ENCODE measurements around the gene MAP4K4.
A peak's percentile ranks its signal among the peaks of the same experiment; 100 is the strongest.

The MAP4K4 gene

GRCh38 chr2:101870444-101870843 is 172.9 kb downstream of the MAP4K4 start:
- no peak for DNase-seq (ENCODE audit: low read depth in 2 of 2)

GRCh38 chr2:101871480-101871879 is 174.0 kb downstream of the MAP4K4 start:
- DNase-seq (ENCODE audit: low read depth in 2 of 2), result no peak

DNA sequence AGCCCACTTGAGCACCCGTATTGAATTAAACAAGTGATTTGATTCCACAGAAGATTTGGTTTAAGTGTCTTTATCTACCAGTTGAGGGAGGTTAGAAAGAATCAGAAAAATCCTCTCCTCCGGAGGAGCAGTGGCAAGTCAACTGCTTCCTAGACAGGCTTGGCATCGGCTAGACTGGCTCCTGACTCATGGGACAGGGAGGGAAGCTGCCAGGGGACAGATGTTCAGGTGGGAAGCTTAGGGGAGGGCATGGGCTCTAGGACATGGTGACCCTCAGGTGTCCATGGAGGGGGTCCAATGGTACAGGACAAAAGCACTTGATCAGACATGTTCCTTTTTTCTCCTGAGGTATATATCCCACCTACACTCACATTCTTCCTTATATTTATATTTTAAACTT is 175.0 kb downstream of the MAP4K4 start:
- no peak for DNase-seq (ENCODE audit: low read depth in 2 of 2)

DNA sequence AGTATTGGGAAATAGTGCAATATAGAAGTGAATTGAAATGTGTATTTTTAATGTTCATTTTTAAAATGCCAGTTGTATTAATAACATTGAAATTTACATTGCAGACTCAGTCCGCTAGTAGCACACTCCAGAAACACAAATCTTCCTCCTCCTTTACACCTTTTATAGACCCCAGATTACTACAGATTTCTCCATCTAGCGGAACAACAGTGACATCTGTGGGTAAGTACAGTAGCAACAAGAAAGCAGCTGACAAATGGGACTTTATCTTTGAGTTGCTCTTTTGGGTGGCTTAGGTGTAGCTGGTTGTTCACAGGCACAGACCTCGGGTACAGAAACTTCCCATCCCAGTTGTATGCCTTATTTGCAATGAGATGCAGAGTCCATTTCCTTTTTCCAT is 176.0 kb downstream of the MAP4K4 start:
- no peak for DNase-seq (ENCODE audit: low read depth in 2 of 2)

DNA sequence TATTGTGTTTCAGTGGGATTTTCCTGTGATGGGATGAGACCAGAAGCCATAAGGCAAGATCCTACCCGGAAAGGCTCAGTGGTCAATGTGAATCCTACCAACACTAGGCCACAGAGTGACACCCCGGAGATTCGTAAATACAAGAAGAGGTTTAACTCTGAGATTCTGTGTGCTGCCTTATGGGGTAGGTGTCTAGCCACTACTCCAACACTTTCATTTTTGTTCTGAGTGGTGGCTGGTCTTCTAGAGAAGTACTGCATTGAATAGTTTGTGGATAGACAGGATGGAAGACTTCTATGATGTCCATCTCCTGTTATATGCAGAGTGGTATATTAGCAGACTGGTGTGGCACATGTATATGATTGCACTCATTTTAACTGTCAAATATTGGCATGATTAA is 176.6 kb downstream of the MAP4K4 start:
- DNase-seq (ENCODE audit: low read depth in 2 of 2), result no peak

DNA sequence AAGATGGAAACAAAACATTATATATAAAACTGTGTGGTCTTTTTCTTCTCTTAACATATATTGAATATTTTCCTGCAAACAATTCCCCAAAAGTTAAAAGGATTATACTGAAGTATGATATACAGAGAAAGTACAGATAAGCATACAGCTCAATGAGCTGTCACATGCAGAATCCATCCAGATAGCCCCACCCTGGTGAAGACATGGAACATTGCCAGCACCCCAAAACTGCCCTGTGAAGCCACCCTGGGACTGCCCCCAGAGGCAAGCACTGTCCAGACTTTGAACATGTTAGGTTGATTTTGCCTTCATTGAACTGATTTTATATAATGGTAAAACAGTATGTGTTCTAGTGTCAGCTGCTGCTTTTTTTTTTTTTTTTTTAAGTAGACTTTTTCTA is 182.0 kb downstream of the MAP4K4 start:
- DNase-seq (ENCODE audit: low read depth in 2 of 2), result no peak

DNA sequence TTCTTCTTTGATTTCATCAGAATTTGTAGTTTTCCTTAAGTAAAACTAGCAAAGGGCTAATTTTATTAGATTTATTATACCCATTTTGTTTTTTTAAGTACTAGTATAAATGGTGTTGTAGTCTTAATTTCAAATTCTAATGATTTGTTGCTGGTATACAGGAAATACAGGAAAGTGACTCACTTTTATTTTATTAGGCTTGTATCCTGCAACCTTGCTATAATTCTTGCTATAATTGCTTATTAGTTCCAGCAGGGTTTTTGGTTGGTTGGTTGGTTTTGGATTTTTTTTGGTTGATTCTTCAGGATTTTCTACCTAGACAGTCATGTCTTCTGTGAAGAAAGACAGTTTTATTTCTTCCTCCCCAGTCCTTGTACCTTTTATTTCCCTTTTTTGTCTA is 183.6 kb downstream of the MAP4K4 start:
- no peak for DNase-seq (ENCODE audit: low read depth in 2 of 2)

GRCh38 chr2:101882769-101883307 is 185.3 kb downstream of the MAP4K4 start:
- no peak for DNase-seq (ENCODE audit: low read depth in 2 of 2)

- DNase-seq (ENCODE audit: low read depth in 2 of 2), result peak; percentile 9 to 13
Measured at GRCh38 chr2:101883860-101884259, 186.4 kb downstream of the MAP4K4 start.

DNA sequence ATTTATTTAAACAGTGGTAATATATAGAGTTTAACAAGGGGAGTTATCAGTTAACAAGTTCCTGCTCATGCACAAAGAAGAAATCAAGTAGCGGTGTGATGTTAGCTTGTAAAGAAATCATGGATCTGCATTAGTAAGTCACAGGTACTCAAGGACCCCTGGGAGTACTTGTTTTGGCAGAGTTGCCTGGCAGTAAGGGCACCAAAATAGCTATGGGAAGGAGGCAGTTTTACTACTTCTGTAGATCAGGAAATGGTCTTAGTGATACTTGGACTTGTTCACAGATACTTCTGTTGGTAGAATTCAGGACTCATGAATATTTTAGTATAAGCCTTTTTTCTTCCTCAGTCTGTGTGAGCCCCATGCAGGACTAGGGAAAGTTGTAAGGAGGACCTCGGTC is 186.9 kb downstream of the MAP4K4 start:
- DNase-seq (ENCODE audit: low read depth in 2 of 2), result no peak

DNA sequence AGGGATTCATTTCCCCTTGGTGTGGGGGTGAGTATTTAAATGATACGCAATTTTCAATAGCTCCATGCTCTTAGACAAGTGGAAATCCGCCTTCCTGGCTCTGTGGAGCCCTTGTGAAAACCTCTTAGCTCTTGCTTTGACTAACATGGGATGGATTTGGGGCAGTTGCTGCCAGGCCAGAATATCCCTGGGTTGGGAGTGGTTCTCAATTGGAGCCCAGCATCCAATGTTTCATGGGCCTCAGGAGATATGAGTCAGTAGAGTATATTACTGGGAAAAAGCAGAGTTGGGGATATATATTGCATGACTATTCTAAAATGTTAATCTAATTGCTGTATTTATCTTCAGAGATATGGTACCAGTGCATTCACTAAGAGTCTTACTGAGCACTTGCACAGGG is 189.8 kb downstream of the MAP4K4 start:
- peak in 1 of 2 experiments; percentile 12 for DNase-seq (ENCODE audit: low read depth in 2 of 2)

DNA sequence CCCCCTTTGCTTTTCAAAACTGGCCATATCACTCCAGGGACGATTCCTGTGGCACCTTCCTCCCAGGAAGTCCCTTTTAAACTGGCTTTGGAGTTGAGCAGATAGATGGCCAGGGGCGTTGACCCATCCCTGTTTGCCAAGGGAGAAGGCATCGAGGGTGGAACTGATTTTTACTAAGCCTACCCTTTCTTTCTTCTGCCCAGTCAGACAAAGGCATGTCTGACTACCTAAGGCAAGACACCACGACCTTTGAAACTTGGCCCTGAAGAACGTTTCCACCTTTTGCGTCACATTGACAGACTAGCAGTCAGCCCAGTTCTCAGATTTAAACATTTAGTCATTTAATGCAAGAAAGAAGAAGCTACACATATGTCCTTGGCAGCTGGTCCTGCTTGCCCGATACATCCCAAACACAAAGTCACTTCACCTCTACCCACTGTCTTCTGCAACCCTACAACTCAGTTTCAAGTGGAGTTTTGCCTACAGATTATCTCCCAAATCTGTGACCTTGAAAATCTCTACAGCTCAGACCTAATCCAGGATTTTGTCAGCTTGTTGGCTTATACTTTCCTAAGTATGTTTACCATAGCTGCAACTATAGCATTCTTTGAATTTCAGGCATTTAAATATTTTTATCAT is 192.1 kb downstream of the MAP4K4 start:
- DNase-seq (ENCODE audit: low read depth in 2 of 2), result no peak

DNA sequence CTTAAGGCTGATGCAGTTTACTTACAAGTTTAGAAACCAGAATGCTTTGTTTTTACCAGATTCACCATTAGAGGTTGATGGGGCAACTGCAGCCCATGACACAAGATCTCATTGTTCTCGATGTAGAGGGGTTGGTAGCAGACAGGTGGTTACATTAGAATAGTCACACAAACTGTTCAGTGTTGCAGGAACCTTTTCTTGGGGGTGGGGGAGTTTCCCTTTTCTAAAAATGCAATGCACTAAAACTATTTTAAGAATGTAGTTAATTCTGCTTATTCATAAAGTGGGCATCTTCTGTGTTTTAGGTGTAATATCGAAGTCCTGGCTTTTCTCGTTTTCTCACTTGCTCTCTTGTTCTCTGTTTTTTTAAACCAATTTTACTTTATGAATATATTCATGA is 194.9 kb downstream of the MAP4K4 start:
- DNase-seq (ENCODE audit: low read depth in 2 of 2), result no peak

- no peak for DNase-seq (ENCODE audit: low read depth in 2 of 2)
Measured at GRCh38 chr2:101893681-101894381, 196.3 kb downstream of the MAP4K4 start.

DNA sequence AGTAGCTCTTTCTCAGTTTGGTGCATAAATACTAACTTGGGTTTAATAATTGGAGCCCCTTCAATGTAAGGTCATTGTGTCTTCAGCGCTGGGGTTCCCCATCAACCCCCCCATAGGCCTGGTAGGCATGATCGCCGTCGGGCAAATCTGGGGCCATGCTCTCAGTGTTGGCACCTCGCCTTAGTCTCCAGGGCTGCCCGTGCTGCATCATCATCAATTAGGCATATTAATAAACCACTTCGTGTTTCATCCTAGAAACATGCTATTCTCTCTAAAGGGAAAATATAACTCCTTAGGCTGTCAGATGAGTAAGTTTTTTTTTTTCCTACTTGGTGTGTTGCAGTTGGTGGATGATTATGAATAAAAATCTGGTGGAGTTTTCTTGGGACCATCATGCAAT is 197.5 kb downstream of the MAP4K4 start:
- no peak for DNase-seq (ENCODE audit: low read depth in 2 of 2)

GRCh38 chr2:101895819-101896322 is 198.4 kb downstream of the MAP4K4 start:
- DNase-seq (ENCODE audit: low read depth in 2 of 2), result no peak

GRCh38 chr2:101897301-101897700 is 199.8 kb downstream of the MAP4K4 start:
- DNase-seq (ENCODE audit: low read depth in 2 of 2), result no peak

DNA sequence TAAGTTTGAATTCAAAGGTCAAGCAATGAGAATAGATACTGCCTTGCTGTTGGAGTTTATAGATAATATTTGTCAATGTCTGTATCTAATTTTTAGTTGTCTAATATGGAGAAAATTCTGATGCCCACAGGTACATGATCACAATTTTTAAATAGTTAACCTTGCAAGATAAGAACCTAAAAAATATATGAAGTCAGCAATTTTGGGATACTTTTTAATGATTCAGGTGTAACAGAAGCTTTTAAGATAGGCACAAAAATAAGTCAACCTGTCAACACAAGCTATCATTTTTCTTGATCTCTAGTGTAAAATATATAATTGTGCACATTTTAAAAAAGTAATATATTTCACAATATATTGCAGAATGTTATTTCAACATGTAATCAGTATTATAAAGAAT is 201.8 kb downstream of the MAP4K4 start:
- DNase-seq (ENCODE audit: low read depth in 2 of 2), result no peak

- no peak for DNase-seq (ENCODE audit: low read depth in 2 of 2)
Measured at GRCh38 chr2:101899871-101900270, 202.4 kb downstream of the MAP4K4 start.

- DNase-seq (ENCODE audit: low read depth in 2 of 2), result no peak
Measured at GRCh38 chr2:101900375-101900774, 202.9 kb downstream of the MAP4K4 start.

DNA sequence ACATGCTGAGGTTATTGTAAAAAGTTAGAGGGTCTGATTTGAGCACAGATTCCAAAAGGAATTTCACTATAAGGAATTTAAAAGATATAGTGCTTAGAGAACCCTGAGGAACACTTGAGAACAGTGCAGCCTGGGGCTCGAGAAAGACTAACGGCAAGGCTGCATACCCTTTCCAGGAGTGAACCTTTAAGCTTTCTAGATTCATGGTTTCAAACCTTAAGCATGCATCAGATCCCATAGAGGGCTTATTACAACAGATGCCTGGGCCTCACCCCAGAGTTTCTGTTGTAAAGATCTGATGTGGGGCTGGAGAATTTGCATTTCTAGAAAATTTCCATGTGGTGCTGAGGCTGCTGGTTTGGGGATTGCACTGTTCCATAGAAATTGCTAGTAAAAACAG is 203.7 kb downstream of the MAP4K4 start:
- no peak for DNase-seq (ENCODE audit: low read depth in 2 of 2)

- no peak for DNase-seq (ENCODE audit: low read depth in 2 of 2)
Measured at GRCh38 chr2:101902169-101902568, 204.7 kb downstream of the MAP4K4 start.

GRCh38 chr2:101904916-101905315 is 207.4 kb downstream of the MAP4K4 start:
- DNase-seq (ENCODE audit: low read depth in 2 of 2), result no peak
